Measurements from ENCODE around the gene VEZF1.
"Not testable (repeated sequence)": the region's sequence is repeated elsewhere in the genome, so short reads cannot be mapped to it uniquely, and the experiment has no call there.

- TF ChIP-seq POLR2A (IDR thresholded peaks at IDR 0.05): not testable (repeated sequence)
- TF ChIP-seq, protein P1, sequence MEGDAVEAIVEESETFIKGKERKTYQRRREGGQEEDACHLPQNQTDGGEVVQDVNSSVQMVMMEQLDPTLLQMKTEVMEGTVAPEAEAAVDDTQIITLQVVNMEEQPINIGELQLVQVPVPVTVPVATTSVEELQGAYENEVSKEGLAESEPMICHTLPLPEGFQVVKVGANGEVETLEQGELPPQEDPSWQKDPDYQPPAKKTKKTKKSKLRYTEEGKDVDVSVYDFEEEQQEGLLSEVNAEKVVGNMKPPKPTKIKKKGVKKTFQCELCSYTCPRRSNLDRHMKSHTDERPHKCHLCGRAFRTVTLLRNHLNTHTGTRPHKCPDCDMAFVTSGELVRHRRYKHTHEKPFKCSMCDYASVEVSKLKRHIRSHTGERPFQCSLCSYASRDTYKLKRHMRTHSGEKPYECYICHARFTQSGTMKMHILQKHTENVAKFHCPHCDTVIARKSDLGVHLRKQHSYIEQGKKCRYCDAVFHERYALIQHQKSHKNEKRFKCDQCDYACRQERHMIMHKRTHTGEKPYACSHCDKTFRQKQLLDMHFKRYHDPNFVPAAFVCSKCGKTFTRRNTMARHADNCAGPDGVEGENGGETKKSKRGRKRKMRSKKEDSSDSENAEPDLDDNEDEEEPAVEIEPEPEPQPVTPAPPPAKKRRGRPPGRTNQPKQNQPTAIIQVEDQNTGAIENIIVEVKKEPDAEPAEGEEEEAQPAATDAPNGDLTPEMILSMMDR (IDR thresholded peaks at IDR 0.05 in 8 of 11, conservative IDR thresholded peaks at IDR 0.05 in 3 of 11): not testable (repeated sequence)
Measured at GRCh38 chr17:57974053-57974824, 13.8 kb downstream of the VEZF1 start.

Measured in spleen (tissue), 7 donors.